IgD-negative memory B cell (primary cell): Measurements from ENCODE around the gene SHISA6. TPM values are rescaled to one million over a fixed set of nuclear protein-coding genes. Genes with fewer than 3 reads are reported as not detected.

Experiments used
- H3K27ac Mint-ChIP-seq, 3 donors: one replicate each; pipeline ENCODE4 v1.8.0; 2020 to 2022; ENCODE audit warnings: mild to moderate bottlenecking in 3 of 3, mixed read lengths in 3 of 3, moderate library complexity in 1 of 3
- H3K27me3 Mint-ChIP-seq: one replicate; pipeline ENCODE4 v1.8.0; 2021; ENCODE audit warnings: mixed read lengths
- H3K36me3 Mint-ChIP-seq: one replicate; pipeline ENCODE4 v1.8.0; 2020; ENCODE audit warnings: mild to moderate bottlenecking, mixed read lengths
- H3K4me1 Mint-ChIP-seq, 3 donors: one replicate each; pipeline ENCODE4 v1.8.0; 2020 to 2022; ENCODE audit warnings: mixed read lengths in 3 of 3, mild to moderate bottlenecking in 1 of 3
- H3K4me3 Mint-ChIP-seq, 4 donors: one replicate each; pipeline ENCODE4 v1.8.0; 2020 to 2022; ENCODE audit warnings: mild to moderate bottlenecking in 4 of 4, mixed read lengths in 4 of 4, moderate library complexity in 3 of 4
- H3K9me3 Mint-ChIP-seq, 3 donors: one replicate each; pipeline ENCODE4 v1.8.0; 2020 to 2021; ENCODE audit warnings: mixed read lengths in 3 of 3, mild to moderate bottlenecking in 1 of 3
- polyA plus RNA-seq: library from polyadenylated mRNA; unstranded; fragments of 300-500 nt; fragmentation: Illumina TruSeq; gene quantifications from one replicate; pipeline ENCODE4 v1.2.3, GENCODE V29; 2021

SHISA6 gene
- polyA plus RNA-seq, 1 donor from 2014 or later = not detected

DNA sequence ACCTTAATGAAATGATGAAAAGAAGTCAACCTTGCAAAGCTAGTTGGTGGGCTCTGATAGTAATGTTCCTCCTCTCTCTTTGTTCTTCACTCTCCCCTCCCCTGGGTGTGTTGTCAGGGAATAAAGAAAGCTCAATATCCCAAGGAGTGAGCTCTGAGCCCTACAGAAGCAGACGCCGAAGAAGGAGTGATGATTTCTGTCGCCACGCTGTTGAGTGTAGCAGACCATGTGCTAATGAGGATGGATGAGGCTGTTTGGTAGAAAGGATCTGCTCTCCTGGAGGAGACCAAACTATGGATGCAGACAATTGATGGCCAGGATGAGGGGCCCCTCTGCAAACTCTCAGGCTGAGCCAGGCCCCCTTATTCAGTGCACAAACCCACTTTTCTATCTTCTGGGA, 217.3 kb downstream of the SHISA6 start:
- Mint-ChIP-seq H3K4me1 (no peaks in the 10 kb centered on the region), H3K27me3 (no peaks in the 10 kb centered on the region), H3K27ac (no peak overlapping the region), H3K4me3 (no peak overlapping the region), H3K36me3 (no peaks in the 10 kb centered on the region), H3K9me3 (peaks cover 2 to 7% (median 3%) of the 10 kb centered on the region in 3 donors)

DNA sequence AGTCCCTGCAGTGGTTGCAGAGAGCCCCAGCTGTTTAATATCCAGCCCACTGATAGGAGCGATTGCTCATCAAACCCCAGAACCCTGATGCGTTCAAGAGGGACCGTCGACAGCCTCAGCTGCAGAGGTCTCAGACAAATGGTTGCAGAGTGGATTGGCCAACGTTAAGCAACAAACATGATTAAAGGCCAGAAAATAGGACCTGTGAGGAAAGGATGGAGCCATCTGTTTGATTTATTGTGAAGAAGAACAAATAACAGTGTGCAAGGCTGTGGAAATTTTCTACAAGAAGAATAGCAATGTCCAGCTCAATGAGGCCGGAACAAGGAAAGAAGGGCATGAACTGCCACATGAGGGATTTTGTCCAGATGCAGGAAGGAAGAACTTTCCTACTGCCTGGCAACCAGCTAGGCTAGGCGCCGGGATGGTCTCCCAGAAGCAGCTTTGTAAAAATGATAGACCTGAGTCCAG, 218.9 kb downstream of the SHISA6 start:
- Mint-ChIP-seq H3K27ac (no peak overlapping the region), H3K9me3 (peaks cover 2 to 4% (median 3%) of the 10 kb centered on the region in 3 donors), H3K4me3 (no peak overlapping the region), H3K27me3 (no peaks in the 10 kb centered on the region), H3K36me3 (no peaks in the 10 kb centered on the region), H3K4me1 (no peaks in the 10 kb centered on the region)

DNA sequence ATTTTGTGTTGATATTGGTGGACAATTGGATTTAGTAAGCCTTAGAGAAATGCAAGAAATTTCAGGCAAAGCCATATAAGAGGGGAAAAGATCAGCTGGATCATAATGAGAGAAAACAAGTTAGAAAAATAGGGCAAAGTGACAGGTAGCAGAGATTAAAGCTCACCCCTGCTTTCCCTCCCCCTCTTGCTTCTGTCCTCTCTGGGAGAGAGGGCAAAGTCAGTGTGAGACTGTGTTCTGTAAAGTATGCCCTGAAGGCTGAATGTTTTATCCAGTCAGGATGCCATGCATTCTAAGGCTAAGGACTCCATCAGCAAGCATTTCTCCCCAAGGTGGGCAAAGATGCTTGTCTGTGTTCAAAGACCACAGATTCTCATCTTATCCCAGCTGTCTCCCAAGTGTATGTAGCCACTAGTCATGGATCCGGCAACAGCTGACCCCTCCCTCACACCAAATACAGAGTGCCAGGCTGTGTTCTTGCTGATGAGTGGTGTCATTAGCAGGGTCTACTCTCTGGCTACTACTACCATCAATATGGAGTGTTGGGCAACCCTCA, 221.1 kb downstream of the SHISA6 start:
- H3K27ac Mint-ChIP-seq = no peak overlapping the region
- no peaks in the 10 kb centered on the region for H3K36me3 Mint-ChIP-seq
- no peaks in the 10 kb centered on the region for H3K27me3 Mint-ChIP-seq
- no peaks in the 10 kb centered on the region for H3K4me1 Mint-ChIP-seq
- no peak overlapping the region for H3K4me3 Mint-ChIP-seq
- peaks cover 2 to 7% (median 3%) of the 10 kb centered on the region in 3 donors for H3K9me3 Mint-ChIP-seq

DNA sequence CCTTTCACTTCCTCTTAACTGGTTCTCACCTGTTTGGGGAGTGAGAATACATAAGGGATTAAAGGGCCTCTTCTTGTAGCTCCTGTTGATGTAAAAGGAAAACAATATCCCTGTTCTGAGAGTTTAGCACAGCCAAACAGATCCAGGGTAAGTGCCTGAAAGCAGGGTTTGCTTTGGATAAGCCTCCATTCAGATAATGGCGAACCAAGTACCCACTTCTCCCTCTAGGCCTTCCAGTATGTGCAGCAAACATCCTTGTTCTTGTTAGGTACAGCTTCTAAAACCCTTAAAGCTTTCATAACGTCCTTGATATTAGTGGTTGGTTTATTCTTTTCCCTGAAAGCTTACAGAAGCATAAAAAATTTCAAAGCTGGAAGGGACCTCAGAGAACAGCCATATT, 226.6 kb downstream of the SHISA6 start:
- Mint-ChIP-seq H3K36me3 (no peaks in the 10 kb centered on the region), H3K9me3 (peaks cover 3 to 10% (median 7%) of the 10 kb centered on the region in 3 donors), H3K27me3 (no peaks in the 10 kb centered on the region), H3K27ac (peak overlapping the region in 1 of 3 donors; percentile 67), H3K4me3 (no peak overlapping the region), H3K4me1 (no peaks in the 10 kb centered on the region)

DNA sequence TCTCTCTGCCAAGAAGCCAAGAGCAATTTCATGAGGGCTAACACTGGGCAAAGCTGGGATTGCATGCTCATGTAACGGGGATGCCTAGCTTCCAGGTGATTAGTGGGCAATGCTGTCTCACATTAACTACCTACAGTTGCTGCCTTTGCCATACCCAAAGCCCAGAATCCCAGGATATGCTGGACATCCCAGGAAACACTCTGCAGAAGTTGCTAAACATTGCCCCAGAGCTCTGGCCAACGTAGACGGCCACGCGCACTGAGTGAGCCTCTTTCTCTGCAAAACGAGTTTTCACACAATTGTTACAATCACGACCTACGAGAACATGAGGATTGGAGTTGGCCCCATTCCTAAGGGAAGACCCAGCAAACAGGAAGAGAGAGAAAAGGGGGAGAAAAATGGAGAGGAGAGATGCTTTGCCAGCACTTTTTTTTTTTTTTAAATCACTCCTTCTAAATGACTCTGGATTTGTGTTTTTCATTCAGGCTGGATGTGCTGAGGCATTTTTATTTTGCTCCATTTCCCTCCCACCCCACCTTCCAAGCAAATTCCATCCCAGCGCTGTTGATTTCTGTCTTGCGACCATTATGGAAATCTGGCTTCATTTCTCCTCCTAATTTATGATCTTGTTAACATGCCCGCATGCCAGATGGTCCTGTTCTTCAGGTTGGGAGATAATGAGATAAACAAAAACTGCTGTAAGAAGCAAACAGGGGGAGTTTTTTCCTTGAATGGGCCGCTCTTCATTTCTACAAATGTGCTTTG, 244.5 kb downstream of the SHISA6 start:
- H3K9me3 Mint-ChIP-seq = peaks cover 0 to 5% (median 0%) of the 10 kb centered on the region in 3 donors
- H3K4me1 Mint-ChIP-seq = no peaks in the 10 kb centered on the region
- no peaks in the 10 kb centered on the region for H3K36me3 Mint-ChIP-seq
- no peak overlapping the region for H3K4me3 Mint-ChIP-seq
- no peaks in the 10 kb centered on the region for H3K27me3 Mint-ChIP-seq
- H3K27ac Mint-ChIP-seq = no peak overlapping the region

DNA sequence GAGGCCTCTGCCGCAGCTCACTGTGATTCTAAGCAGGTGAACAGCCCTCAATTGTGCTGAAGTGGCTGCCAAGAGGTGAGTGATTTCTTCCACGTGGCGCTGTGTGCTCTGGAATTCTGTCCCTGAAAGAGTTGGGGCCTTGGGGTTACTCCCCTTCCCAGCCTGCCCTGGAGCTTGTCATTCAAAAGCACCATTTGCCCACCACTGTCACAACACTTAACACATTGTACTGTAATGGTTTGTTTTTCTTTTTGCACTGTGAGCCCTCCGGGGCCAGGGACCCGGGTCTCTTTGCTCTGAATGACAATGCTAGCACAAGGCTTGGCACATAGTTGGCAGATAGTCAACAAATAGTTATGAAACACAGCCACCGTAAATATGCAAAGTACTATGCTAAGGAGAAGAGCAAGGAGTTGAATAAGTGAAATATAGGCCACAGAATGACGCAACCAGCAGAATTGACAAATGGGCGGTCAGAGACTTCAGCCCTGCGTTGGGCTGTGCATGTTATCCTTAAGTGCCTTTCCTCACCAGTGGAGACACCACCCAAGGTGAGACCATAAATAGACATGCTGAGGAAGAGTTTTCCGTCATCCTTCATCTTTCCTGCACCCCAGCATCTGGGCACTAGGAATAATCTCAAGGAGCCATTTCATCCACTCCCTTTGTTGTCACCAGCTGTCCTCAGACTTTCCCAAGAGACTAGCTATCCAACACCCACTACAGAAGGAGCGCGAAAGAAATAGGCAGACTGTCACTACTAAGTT, 245.3 kb downstream of the SHISA6 start:
- no peaks in the 10 kb centered on the region for H3K4me1 Mint-ChIP-seq
- H3K27ac Mint-ChIP-seq = no peak overlapping the region
- H3K4me3 Mint-ChIP-seq = no peak overlapping the region
- H3K27me3 Mint-ChIP-seq = no peaks in the 10 kb centered on the region
- no peaks in the 10 kb centered on the region for H3K36me3 Mint-ChIP-seq
- peaks cover 0 to 7% (median 4%) of the 10 kb centered on the region in 3 donors for H3K9me3 Mint-ChIP-seq

DNA sequence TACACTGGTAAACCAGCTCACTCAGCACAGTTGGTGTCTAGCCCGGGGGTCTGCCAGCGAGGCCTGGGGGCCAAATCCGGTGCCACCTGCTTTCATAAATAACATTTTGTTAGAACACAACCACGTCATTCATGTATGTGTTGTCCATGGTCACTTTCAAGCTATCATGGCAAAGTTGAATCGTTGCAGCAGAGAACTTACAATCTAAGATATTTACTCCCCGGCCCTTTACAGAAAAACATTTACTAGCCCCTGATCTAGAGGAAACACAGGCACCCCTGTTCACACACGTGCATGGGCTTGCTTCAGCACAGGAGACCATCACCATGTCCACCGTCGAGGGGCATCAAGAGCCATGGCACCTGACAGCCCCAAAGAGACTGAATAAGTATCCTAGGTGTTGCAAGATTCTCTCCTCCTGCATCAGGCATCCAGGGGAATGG, 245.9 kb downstream of the SHISA6 start:
- peaks cover 0 to 7% (median 6%) of the 10 kb centered on the region in 3 donors for H3K9me3 Mint-ChIP-seq
- no peak overlapping the region for H3K4me3 Mint-ChIP-seq
- no peaks in the 10 kb centered on the region for H3K27me3 Mint-ChIP-seq
- H3K4me1 Mint-ChIP-seq = no peaks in the 10 kb centered on the region
- H3K27ac Mint-ChIP-seq = no peak overlapping the region
- no peaks in the 10 kb centered on the region for H3K36me3 Mint-ChIP-seq

DNA sequence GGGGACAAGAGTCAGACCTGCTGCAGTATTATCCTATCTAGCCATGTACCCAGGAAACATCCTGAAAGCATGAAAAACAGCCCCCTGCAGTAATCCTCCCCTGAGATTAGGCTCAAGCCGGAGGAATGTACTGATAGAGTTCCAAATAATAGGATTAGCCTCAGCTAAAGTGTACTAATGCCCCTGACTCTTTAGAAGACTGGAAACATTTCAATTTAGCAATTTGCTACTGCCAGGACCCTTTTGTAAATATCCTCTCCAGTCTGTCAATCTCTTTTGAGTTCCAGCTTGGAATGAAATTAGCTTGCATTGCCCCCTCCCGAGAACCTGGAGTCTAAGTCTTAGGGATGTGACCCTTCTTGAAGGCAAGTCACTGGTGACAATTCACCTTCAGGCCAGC, 246.5 kb downstream of the SHISA6 start:
- Mint-ChIP-seq H3K27ac (no peak overlapping the region), H3K9me3 (peaks cover 0 to 7% (median 6%) of the 10 kb centered on the region in 3 donors), H3K36me3 (no peaks in the 10 kb centered on the region), H3K27me3 (no peaks in the 10 kb centered on the region), H3K4me3 (no peak overlapping the region), H3K4me1 (no peaks in the 10 kb centered on the region)

DNA sequence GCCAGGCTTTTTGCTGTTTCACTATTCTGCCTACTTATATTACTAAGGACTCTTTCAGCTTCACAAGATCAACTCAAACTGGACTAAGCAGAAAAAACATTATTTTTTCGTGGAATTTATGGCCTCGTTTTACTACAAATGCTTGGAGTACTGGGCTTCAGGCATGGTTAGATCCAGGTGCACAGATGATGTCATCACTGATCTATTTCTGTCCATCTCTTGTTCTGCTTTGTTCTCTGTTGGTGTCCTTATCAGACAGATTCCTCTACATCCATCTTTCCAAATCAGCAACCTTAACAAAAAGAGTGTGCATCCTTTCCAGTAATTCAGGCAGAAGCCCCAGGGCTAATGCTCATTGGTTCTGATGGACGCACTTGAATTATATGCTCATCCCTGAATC, 247.4 kb downstream of the SHISA6 start:
- no peaks in the 10 kb centered on the region for H3K4me1 Mint-ChIP-seq
- H3K36me3 Mint-ChIP-seq = no peaks in the 10 kb centered on the region
- H3K4me3 Mint-ChIP-seq = no peak overlapping the region
- no peak overlapping the region for H3K27ac Mint-ChIP-seq
- H3K27me3 Mint-ChIP-seq = no peaks in the 10 kb centered on the region
- H3K9me3 Mint-ChIP-seq = peaks cover 0 to 7% (median 6%) of the 10 kb centered on the region in 3 donors

DNA sequence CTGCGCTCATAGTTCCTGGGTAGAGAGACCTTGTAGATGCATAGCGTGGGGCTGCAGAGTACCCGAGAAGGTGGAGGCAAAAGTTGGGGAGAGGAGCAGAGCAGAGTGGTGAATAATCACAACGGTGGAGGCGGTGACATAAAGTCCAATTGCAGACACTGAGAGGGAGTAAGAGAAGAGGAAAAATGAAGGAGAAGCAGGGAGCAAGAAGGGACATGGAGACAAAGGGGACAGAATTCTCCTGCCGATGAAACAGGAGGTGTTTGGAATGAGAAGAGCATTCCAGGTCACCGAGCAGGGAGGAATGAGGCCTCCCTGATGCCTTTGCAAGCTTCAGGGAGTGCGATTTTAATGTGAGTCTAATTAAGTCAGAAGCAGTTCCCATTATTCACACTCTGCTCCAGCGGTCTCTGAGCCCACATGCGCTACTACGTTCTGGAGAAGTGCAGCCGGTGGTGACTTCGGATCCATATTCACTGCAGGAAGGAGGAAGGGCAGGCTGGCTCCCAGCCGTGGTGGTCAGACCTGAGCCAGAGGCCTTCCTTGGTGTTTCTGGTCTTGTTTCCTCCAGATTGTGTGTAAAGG, 249.2 kb downstream of the SHISA6 start:
- Mint-ChIP-seq H3K4me1 (no peaks in the 10 kb centered on the region), H3K27me3 (no peaks in the 10 kb centered on the region), H3K27ac (no peak overlapping the region), H3K4me3 (no peak overlapping the region), H3K36me3 (no peaks in the 10 kb centered on the region), H3K9me3 (peaks cover 0 to 9% (median 6%) of the 10 kb centered on the region in 3 donors)

DNA sequence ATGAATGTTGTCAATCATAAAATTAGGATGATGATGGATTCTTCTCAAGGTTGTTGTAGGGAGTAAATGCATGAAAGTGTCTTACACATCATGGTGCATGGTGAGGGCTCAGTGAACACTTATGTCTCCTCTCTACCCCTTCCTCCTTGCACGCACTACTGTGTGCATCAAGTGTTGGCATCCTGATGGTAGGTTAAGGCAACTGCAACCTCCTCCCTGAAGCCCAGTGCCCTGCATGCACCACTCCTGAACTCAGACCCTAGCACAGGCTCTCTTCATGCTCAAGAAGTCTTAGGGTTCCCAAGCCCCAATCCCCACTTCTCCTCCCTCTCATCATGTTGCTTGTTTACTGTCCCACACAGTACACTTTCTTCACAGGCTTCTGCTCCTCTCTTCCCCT, 251.5 kb downstream of the SHISA6 start:
- H3K4me1 Mint-ChIP-seq = no peaks in the 10 kb centered on the region
- H3K27ac Mint-ChIP-seq = no peak overlapping the region
- no peaks in the 10 kb centered on the region for H3K27me3 Mint-ChIP-seq
- peaks cover 5 to 8% (median 6%) of the 10 kb centered on the region in 3 donors for H3K9me3 Mint-ChIP-seq
- no peaks in the 10 kb centered on the region for H3K36me3 Mint-ChIP-seq
- H3K4me3 Mint-ChIP-seq = peak overlapping the region in 1 of 4 donors; percentile 49

DNA sequence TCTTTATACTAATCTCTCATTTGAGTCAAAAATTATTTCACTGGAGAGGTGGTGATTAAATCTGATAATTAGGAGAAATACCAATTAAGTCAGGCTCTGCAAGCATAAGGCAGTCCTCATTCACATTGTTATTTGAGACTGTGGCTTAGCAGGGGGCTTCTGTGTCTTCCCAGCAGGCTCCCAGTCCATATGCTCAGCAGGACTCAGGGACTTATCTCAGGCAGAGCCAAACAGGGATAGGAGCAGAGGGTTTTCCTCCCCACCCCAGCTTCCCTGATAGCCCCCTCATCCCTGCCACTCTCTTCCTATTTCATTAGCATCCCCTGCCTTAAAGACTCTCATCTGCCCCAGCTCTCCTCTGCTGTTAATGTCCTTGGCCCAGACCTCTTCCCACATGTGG, 252.9 kb downstream of the SHISA6 start:
- no peak overlapping the region for H3K4me3 Mint-ChIP-seq
- H3K9me3 Mint-ChIP-seq = peaks cover 5 to 9% (median 8%) of the 10 kb centered on the region in 3 donors
- no peaks in the 10 kb centered on the region for H3K36me3 Mint-ChIP-seq
- H3K4me1 Mint-ChIP-seq = no peaks in the 10 kb centered on the region
- no peaks in the 10 kb centered on the region for H3K27me3 Mint-ChIP-seq
- H3K27ac Mint-ChIP-seq = no peak overlapping the region

DNA sequence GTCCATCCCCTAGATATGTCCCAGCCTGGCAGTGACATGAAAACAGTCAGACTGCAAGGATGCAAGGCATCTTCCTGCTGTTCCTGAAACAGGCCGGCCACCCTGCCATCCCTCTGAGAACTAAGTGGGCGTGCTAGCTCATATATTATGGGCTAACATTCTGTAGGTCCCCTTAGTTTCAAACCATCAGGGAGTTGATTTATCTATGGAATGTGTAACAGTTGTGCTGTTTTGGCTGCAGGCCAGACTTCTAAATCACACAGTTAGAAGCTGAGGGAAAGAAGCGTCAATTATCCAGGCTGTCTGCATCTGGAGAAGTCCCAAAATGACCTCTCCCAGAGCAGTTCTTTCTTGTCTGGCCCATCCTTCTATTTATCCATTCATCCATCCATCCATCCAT, 254.6 kb downstream of the SHISA6 start:
- Mint-ChIP-seq H3K27ac (no peak overlapping the region), H3K4me3 (peak overlapping the region in 1 of 4 donors; percentile 24), H3K36me3 (no peaks in the 10 kb centered on the region), H3K9me3 (peaks cover 5 to 7% (median 6%) of the 10 kb centered on the region in 3 donors), H3K27me3 (no peaks in the 10 kb centered on the region), H3K4me1 (no peaks in the 10 kb centered on the region)

DNA sequence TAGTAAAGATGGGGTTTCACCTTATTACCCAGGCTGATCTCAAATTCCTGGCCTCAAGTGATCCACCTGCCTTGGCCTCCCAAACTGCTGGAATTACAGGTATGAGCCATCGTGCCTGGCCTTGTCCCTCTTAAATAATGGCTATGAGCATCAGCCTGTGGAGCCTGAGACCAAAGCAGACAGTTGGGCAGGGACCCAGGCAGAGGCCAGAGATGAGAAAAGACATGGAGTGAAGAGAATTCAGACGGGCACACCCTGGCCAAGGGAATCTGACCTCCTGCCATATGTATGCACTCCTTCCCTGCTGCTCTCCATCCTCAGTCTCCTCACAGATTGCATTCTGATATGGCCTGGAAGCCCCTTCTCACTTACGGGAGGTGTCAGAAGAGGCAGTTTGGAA, 258.9 kb downstream of the SHISA6 start:
- Mint-ChIP-seq H3K27me3 (no peaks in the 10 kb centered on the region), H3K4me3 (no peak overlapping the region), H3K9me3 (peaks cover 3 to 9% (median 8%) of the 10 kb centered on the region in 3 donors), H3K4me1 (no peaks in the 10 kb centered on the region), H3K27ac (no peak overlapping the region), H3K36me3 (no peaks in the 10 kb centered on the region)
